Osteoblast (primary cell): ENCODE data around the gene FMNL1. TPM values are rescaled to one million over a fixed set of nuclear protein-coding genes. Genes with fewer than 3 reads are reported as not detected.

Source experiments
- DNase-seq: peaks from one replicate; pipeline ENCODE4 v3.0.0; 2011; ENCODE audit warnings: low spot score, mixed read lengths; ENCODE audit not compliant: insufficient read length; ENCODE audit errors: missing footprints
- H2AFZ ChIP-seq: 2 replicates; pipeline ENCODE4 v1.6.0; 2011; ENCODE audit warnings: mild to moderate bottlenecking, low read length
- H3K27ac ChIP-seq: 2 replicates; pipeline ENCODE4 v1.5.1; 2011; ENCODE audit warnings: mild to moderate bottlenecking, low read depth, low read length, moderate library complexity
- H3K27me3 ChIP-seq: 2 replicates; pipeline ENCODE4 v1.6.0; 2012; ENCODE audit warnings: mild to moderate bottlenecking, control low read depth, inconsistent platforms, low read length, moderate library complexity; ENCODE audit not compliant: insufficient read depth
- H3K36me3 ChIP-seq: 2 replicates; pipeline ENCODE4 v1.5.1; 2011; ENCODE audit warnings: mild to moderate bottlenecking, low read length, control low read depth, moderate library complexity; ENCODE audit not compliant: insufficient read depth
- H3K4me1 ChIP-seq: 2 replicates; pipeline ENCODE4 v1.5.1; 2011; ENCODE audit warnings: mild to moderate bottlenecking, low read length, control low read depth, moderate library complexity; ENCODE audit not compliant: insufficient read depth
- H3K4me2 ChIP-seq: 2 replicates; pipeline ENCODE4 v1.6.0; 2011; ENCODE audit warnings: mild to moderate bottlenecking, low read length; ENCODE audit not compliant: insufficient read depth
- H3K4me3 ChIP-seq: fragments of 200-600 bp; sonication (generic); 3 replicates; pipeline ENCODE4 v1.5.1; 2012; ENCODE audit warnings: mild to moderate bottlenecking, low read length, inconsistent platforms; ENCODE audit not compliant: insufficient read depth
- H3K79me2 ChIP-seq: 2 replicates; pipeline ENCODE4 v1.6.0; 2012; ENCODE audit warnings: mild to moderate bottlenecking, low read length, control low read depth, inconsistent platforms; ENCODE audit not compliant: insufficient read depth
- H3K9me3 ChIP-seq: 2 replicates; pipeline ENCODE4 v1.5.1; 2011; ENCODE audit warnings: low read depth, low read length, control low read depth
- H4K20me1 ChIP-seq: 2 replicates; pipeline ENCODE4 v1.6.0; 2012; ENCODE audit warnings: mild to moderate bottlenecking, low read length, control low read depth; ENCODE audit not compliant: insufficient read depth
- CTCF ChIP-seq: IDR thresholded peaks from 2 replicates; pipeline ENCODE4 v1.5.1; 2011; ENCODE audit warnings: mild to moderate bottlenecking, low read depth, low read length, moderate library complexity; ENCODE audit errors: extremely low read depth
- total RNA-seq: library from RNA; depleted of rRNA; stranded (reverse); fragments of >200 nt; gene quantifications from 2 replicates; pipeline ENCODE4 v1.2.3, GENCODE V29; 2012

FMNL1 gene
- total RNA-seq, 1 donor: 3.6 TPM

GRCh38 chr17:45177563-45177962, 44.1 kb upstream of the FMNL1 start:
- TF ChIP-seq CTCF: no peak
- DNase-seq: peak; percentile 50
- Histone ChIP-seq H3K79me2 (no peaks in the 10 kb centered on the region), H2AFZ (no peak overlapping the region), H3K4me3 (no peak overlapping the region), H3K27me3 (no peaks in the 10 kb centered on the region), H3K36me3 (no peaks in the 10 kb centered on the region), H3K9me3 (no peaks in the 10 kb centered on the region), H3K27ac (no peak overlapping the region), H3K4me2 (no peak overlapping the region), H4K20me1 (no peaks in the 10 kb centered on the region), H3K4me1 (peaks cover 15% of the 10 kb centered on the region)

- H4K20me1 ChIP-seq: no peaks in the 10 kb centered on the region
These were observed 37.5 kb upstream of the FMNL1 start for GRCh38 chr17:45184144-45184543.

GRCh38 chr17:45186801-45187354, 34.8 kb upstream of the FMNL1 start:
- H2AFZ ChIP-seq: no peak overlapping the region

More at GRCh38 chr17:45184144-45184543, 37.5 kb upstream of the FMNL1 start:
- Histone ChIP-seq H3K79me2 (no peaks in the 10 kb centered on the region), H3K9me3 (no peaks in the 10 kb centered on the region), H3K36me3 (no peaks in the 10 kb centered on the region), H3K27me3 (no peaks in the 10 kb centered on the region), H3K4me2 (no peak overlapping the region), H3K4me1 (no peaks in the 10 kb centered on the region), H3K4me3 (no peak overlapping the region), H2AFZ (no peak overlapping the region), H3K27ac (no peak overlapping the region)
- DNase-seq: peak; percentile 36
- TF ChIP-seq CTCF: no peak

DNA sequence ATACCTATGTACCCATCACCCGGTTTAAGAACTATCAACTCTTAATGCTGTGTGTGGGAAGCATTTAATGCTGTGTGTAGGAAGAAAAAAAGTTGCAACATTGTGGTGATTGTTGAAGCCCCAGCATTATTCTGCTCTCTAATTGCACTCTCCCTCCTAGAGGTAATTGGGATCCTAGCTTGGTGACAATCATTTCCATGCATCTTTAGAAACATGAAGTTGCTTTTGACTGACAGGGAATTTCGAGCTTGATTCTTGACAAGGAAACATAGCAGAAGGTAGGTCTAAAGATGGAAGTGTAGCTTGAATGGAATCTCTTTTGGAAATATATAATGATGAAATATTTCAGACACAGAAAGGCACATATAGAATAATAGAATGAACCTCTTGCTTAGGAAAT, 32.7 kb upstream of the FMNL1 start:
- DNase-seq: no peak
- no peaks in the 10 kb centered on the region for H3K4me1 ChIP-seq
- no peak overlapping the region for H2AFZ ChIP-seq
- H3K79me2 ChIP-seq: no peaks in the 10 kb centered on the region
- H3K4me3 ChIP-seq: no peak overlapping the region
- H3K36me3 ChIP-seq: no peaks in the 10 kb centered on the region
- no peak for TF ChIP-seq CTCF
- H4K20me1 ChIP-seq: no peaks in the 10 kb centered on the region
- no peak overlapping the region for H3K27ac ChIP-seq
- H3K4me2 ChIP-seq: no peak overlapping the region
- no peaks in the 10 kb centered on the region for H3K27me3 ChIP-seq
- no peaks in the 10 kb centered on the region for H3K9me3 ChIP-seq

More at GRCh38 chr17:45186801-45187354, 34.8 kb upstream of the FMNL1 start:
- no peaks in the 10 kb centered on the region for H4K20me1 ChIP-seq
- H3K79me2 ChIP-seq: no peaks in the 10 kb centered on the region
- H3K9me3 ChIP-seq: no peaks in the 10 kb centered on the region
- H3K27me3 ChIP-seq: no peaks in the 10 kb centered on the region
- H3K4me2 ChIP-seq: no peak overlapping the region
- H3K4me3 ChIP-seq: no peak overlapping the region
- H3K27ac ChIP-seq: no peak overlapping the region
- no peak for TF ChIP-seq CTCF
- no peaks in the 10 kb centered on the region for H3K4me1 ChIP-seq
- H3K36me3 ChIP-seq: no peaks in the 10 kb centered on the region
- DNase-seq: no peak
